H7 (cell line): Measurements from ENCODE around the gene URGCP. TPM values are rescaled to one million over a fixed set of nuclear protein-coding genes. Genes with fewer than 3 reads are reported as not detected.
A peak's percentile ranks its signal among the peaks of the same experiment; 100 is the strongest.
"Not testable (repeated sequence)": the region's sequence is repeated elsewhere in the genome, so short reads cannot be mapped to it uniquely, and the experiment has no call there.

Experiments used
- DNase-seq: peaks from one replicate; pipeline ENCODE4 v3.0.0; 2012
- H3K27me3 ChIP-seq: 2 replicates; pipeline ENCODE4 v1.6.0; 2011; ENCODE audit warnings: mild to moderate bottlenecking, low read length; ENCODE audit not compliant: control insufficient read depth, insufficient read depth
- H3K36me3 ChIP-seq: replicated peaks from 2 replicates; pipeline ENCODE4 v1.5.1; 2011; ENCODE audit warnings: low read length; ENCODE audit not compliant: control insufficient read depth, insufficient read depth
- H3K4me3 ChIP-seq: 2 replicates; pipeline ENCODE4 v1.5.1; 2011; ENCODE audit warnings: low read depth, mild to moderate bottlenecking, control low read depth, low read length, moderate library complexity; ENCODE audit not compliant: insufficient read depth
- total RNA-seq: library from RNA; depleted of rRNA; stranded (reverse); fragments of >200 nt; shearing (Covaris generic); gene quantifications from 2 replicates; pipeline ENCODE4 v1.2.3, GENCODE V29; 2014

The URGCP gene
- total RNA-seq, 1 experiment from 2014 or later = 16.2 TPM

GRCh38 chr7:43929529-43930457 is 23.4 kb upstream of the URGCP start:
- peaks cover 15% of the 10 kb centered on the region for H3K27me3 ChIP-seq
- no peak overlapping the region for H3K4me3 ChIP-seq
- H3K36me3 ChIP-seq = no peaks in the 10 kb centered on the region
- no peak for DNase-seq

GRCh38 chr7:43927810-43928209 is 21.4 kb upstream of the URGCP start:
- Histone ChIP-seq H3K27me3 (peaks cover 15% of the 10 kb centered on the region), H3K4me3 (no peak overlapping the region), H3K36me3 (no peaks in the 10 kb centered on the region)
- no peak for DNase-seq

GRCh38 chr7:43926798-43927123 is 20.4 kb upstream of the URGCP start:
- Histone ChIP-seq H3K27me3 (peaks cover 15% of the 10 kb centered on the region), H3K4me3 (peak overlapping the region; percentile 61), H3K36me3 (no peaks in the 10 kb centered on the region)
- DNase-seq = no peak

- Histone ChIP-seq H3K36me3 (no peaks in the 10 kb centered on the region), H3K4me3 (peak within 1 kb of the TSS; percentile 61), H3K27me3 (peaks cover 15% of the 10 kb centered on the region)
- peak; percentile 90 for DNase-seq
These were observed 19.8 kb upstream of the URGCP start, which contains the start of gene UBE2D4 for GRCh38 chr7:43925984-43926797. UBE2D4 (plus strand) TSS chr7:43926436; CDS start chr7:43926533, 97 bp downstream.

GRCh38 chr7:43922726-43923125 is 16.3 kb upstream of the URGCP start:
- peaks cover 15% of the 10 kb centered on the region for H3K27me3 ChIP-seq
- DNase-seq = no peak
- H3K36me3 ChIP-seq = no peaks in the 10 kb centered on the region
- no peak overlapping the region for H3K4me3 ChIP-seq

- Histone ChIP-seq H3K4me3 (no peak overlapping the region), H3K27me3 (peaks cover 8% of the 10 kb centered on the region), H3K36me3 (no peaks in the 10 kb centered on the region; the same call in 1 of the 2 replicates)
- no peak for DNase-seq
These were observed 15.0 kb upstream of the URGCP start for GRCh38 chr7:43921423-43921822.

- Histone ChIP-seq H3K27me3 (no peaks in the 10 kb centered on the region), H3K4me3 (no peak overlapping the region), H3K36me3 (no peaks in the 10 kb centered on the region; the same call in 1 of the 2 replicates)
- peak; percentile 56 for DNase-seq
These were observed 9.5 kb upstream of the URGCP start for GRCh38 chr7:43915907-43916306.

- DNase-seq = no peak
- no peak overlapping the region for H3K4me3 ChIP-seq
- no peaks in the 10 kb centered on the region; the same call in 1 of the 2 replicates for H3K36me3 ChIP-seq
- H3K27me3 ChIP-seq = no peaks in the 10 kb centered on the region
These were observed 8.4 kb upstream of the URGCP start for GRCh38 chr7:43914795-43915194.

- Histone ChIP-seq H3K27me3 (no peaks in the 10 kb centered on the region), H3K4me3 (peak overlapping the region; percentile 67), H3K36me3 (no peaks in the 10 kb centered on the region)
- peak; percentile 85 for DNase-seq
These were observed 453 bp downstream of the URGCP start for GRCh38 chr7:43905956-43906330.

GRCh38 chr7:43905209-43905946 is 1.0 kb downstream of the URGCP start:
- H3K27me3 ChIP-seq = no peaks in the 10 kb centered on the region
- peak; percentile 61 for DNase-seq
- H3K36me3 ChIP-seq = no peaks in the 10 kb centered on the region
- H3K4me3 ChIP-seq = peak overlapping the region; percentile 67

GRCh38 chr7:43904533-43905208 is 1.7 kb downstream of the URGCP start:
- H3K36me3 ChIP-seq = no peaks in the 10 kb centered on the region
- H3K4me3 ChIP-seq = no peak overlapping the region
- no peaks in the 10 kb centered on the region for H3K27me3 ChIP-seq
- no peak for DNase-seq

GRCh38 chr7:43902542-43903054 is 3.8 kb downstream of the URGCP start:
- Histone ChIP-seq H3K36me3 (no peaks in the 10 kb centered on the region), H3K27me3 (no peaks in the 10 kb centered on the region), H3K4me3 (no peak overlapping the region)
- no peak for DNase-seq

- H3K4me3 ChIP-seq, DNase-seq, H3K36me3 ChIP-seq, H3K27me3 ChIP-seq: not testable (repeated sequence)
These were observed 7.8 kb downstream of the URGCP start for GRCh38 chr7:43898571-43898970.
